Pons (tissue), 1 donor: Measurements from ENCODE around the gene RSAD1.
A peak's percentile ranks its signal among the peaks of the same experiment; 100 is the strongest.

ENCODE experiments used
- DNase-seq: peaks from one replicate; pipeline ENCODE4 v3.0.0-alpha.2; 2016; ENCODE audit warnings: low spot score

RSAD1 gene

GRCh38 chr17:50495217-50495823 lies 16.7 kb downstream of the RSAD1 start:
- DNase-seq = no peak

DNA sequence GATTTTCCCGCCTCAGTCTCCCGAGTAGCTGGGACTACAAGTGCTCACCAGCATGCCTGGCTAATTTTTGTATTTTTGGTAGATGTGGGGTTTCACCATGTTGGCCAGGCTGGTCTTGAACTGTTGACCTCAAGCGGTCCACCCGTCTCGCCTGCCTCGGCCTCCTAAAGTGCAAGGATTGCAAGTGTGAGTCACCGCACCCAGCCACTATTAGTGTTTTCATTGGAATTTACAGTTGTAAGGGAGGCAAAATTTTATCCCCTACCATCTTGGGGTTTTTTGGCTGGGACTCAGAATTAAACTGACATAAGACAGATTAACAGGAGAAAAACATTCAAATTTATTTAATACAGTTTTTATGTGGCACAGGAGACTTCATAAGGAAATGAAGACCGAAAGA lies 17.3 kb downstream of the RSAD1 start:
- DNase-seq = no peak

GRCh38 chr17:50498021-50498874 lies 19.6 kb downstream of the RSAD1 start:
- no peak for DNase-seq

- DNase-seq = no peak
Measured at GRCh38 chr17:50499270-50499669, 20.6 kb downstream of the RSAD1 start.

GRCh38 chr17:50499721-50500120 lies 21.1 kb downstream of the RSAD1 start:
- DNase-seq = no peak

DNA sequence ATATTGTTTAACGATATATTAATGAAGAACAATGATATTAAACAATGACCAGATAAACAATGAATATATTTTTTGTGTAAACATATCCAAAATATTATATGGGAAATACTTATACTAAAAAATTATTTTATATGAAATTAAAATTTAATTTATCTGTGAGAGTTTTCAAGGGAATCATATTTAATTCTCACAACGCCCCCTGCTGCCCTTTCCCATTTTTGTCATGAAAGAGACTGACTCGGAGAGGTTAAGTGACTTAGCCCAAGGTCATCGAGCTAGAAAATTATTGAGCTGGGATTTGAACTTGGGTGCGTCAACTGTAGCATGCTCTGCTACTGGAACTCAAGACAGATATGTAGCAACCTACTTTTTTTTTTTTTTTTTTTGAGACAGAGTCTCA lies 22.4 kb downstream of the RSAD1 start:
- no peak for DNase-seq

GRCh38 chr17:50502301-50502990 lies 23.8 kb downstream of the RSAD1 start:
- DNase-seq = no peak

- no peak for DNase-seq
Measured at GRCh38 chr17:50505591-50506130, 27.0 kb downstream of the RSAD1 start.

DNA sequence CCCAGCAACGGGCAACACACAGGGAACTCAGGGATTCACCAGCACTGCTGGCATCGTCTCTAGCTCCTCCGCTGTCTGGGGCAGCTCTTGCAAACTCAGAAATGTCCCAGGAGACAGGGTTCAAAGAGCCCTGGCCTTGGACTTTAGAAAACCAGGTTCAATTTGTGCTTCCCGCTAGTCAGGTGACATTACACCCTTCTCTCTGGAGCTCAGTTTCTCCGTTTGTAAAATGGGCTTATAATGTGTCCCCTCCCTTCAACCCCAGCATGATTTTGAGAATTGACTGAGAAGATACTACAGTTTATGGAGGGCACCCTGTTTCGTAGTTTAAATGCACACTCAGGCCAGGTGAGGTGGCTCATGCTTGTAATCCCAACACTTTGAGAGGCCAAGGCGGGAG lies 27.6 kb downstream of the RSAD1 start:
- DNase-seq = no peak

DNA sequence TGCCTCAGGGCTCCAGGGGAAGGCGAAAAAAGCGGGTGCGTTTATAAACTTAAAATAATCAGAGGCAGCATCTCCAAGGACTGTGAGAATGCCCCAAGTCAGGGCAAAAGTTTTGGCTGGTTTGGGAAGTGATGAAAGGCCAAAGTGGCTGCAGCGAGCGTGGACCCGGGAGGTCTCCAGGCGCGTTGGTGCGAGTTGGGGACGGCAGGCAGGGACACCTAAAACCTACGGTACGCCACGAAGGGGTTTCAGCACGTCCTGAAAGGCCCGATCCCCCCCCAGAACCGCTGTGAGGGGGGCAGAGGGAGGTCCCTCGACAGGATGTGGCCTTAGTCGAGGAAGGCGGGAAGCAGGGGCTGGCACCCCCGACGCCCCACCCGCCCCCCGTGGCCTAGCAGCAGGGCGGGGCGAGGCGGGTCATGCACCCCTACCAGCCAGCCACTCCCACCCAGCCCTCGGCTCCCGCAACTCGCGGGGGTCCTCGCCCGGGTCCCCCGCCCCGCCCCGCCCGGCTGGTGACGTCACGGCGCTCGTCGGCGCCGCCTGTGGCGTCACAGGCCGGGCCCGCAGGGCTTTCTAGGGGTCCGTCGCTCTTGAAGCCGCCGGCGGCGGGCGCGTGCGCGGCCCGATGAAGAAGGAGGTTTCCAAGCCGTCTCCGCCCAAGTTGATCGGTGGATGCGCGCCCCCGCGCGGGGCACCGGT lies 29.4 kb downstream of the RSAD1 start, which contains the start of gene MYCBPAP:
TSS of gene MYCBPAP (plus strand) at position 569 of the 702 bp plus-strand sequence. CDS start 236 bp downstream, outside the sequence.
- DNase-seq = peak; percentile 54

- no peak for DNase-seq
Measured at GRCh38 chr17:50508573-50509460, 30.2 kb downstream of the RSAD1 start.

DNA sequence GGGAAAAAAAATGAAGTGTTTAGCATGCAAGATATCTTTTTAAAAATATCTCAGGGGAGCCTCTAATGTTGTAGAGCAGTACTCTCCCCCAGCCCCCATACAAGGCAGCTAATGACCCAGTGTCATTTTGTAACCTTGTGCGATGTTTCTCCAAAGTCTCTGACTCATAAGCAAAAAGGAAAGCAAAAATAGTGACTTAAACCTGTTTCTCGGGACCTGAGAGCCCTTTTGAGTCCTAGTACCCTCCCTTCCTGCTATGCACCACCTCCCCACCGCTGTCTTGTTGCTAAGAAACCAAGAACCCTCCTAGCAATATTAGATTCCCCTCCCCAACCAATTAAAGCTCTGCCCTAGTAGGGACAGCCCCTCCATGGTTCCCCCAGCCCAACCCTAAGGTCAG lies 32.4 kb downstream of the RSAD1 start:
- DNase-seq = no peak

GRCh38 chr17:50513495-50513894 lies 34.8 kb downstream of the RSAD1 start:
- no peak for DNase-seq

DNA sequence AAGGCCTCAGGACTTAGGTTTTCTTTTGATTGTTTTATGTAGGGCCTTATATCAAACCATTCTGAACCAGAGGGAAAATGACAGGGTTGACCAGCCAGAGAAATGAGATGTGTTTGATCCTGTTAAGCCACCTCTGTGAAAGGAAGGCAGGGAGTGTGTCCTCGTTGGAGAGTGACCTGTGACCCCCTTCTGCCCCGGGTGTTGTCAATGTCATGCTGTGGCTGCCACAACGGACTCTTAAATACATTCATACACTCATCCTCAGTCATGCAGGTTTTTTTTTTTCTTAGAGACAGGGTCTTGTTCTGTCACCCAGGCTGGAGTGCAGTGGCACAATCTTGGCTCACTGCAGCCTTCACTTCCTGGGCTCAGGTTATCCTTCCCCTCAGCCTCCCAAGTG lies 35.7 kb downstream of the RSAD1 start:
- no peak for DNase-seq

GRCh38 chr17:50514936-50515702 lies 36.5 kb downstream of the RSAD1 start:
- no peak for DNase-seq

- no peak for DNase-seq
Measured at GRCh38 chr17:50517011-50517410, 38.4 kb downstream of the RSAD1 start.

- no peak for DNase-seq
Measured at GRCh38 chr17:50517504-50518383, 39.1 kb downstream of the RSAD1 start.

- no peak for DNase-seq
Measured at GRCh38 chr17:50518384-50519023, 39.8 kb downstream of the RSAD1 start.
